PC-3 (cell line): ENCODE measurements around the gene RAMP1. TPM values are rescaled to one million over a fixed set of nuclear protein-coding genes. Genes with fewer than 3 reads are reported as not detected.

Experiments
- ATAC-seq: fragments of 200-7000 bp; cut with Tn5 transposase; 2 replicates; pipeline ENCODE4 v1.9.1; 2020; ENCODE audit warnings: mild to moderate bottlenecking, moderate library complexity
- BruUV-seq: library from RNA; stranded (reverse); fragments of 400-500 nt; replicated peaks from 2 replicates; lab custom pipeline; 2021; lab: Mats Ljungman, UMichigan
- CTCF ChIA-PET: fragments of 300-600 bp; sonication (Branson Sonifier 250); formaldehyde crosslinking; loops from one replicate; lab custom pipeline; 2022; ENCODE audit warnings: antibody characterized with exemption; lab: Charles Lee
- POLR2A ChIA-PET: fragments of 300-600 bp; sonication (Branson Sonifier 250); formaldehyde crosslinking; loops from one replicate; lab custom pipeline; 2022; ENCODE audit warnings: antibody characterized with exemption; ENCODE audit not compliant: unreplicated experiment; lab: Charles Lee
- DNase-seq: peaks from one replicate; pipeline ENCODE4 v3.0.0-alpha.2; 2015
- H2AFZ ChIP-seq: fragments of 300-600 bp; sonication (generic); 2 replicates; pipeline ENCODE4 v1.6.0; 2016; ENCODE audit warnings: antibody characterized with exemption, low read length
- H3F3A ChIP-seq: fragments of 300-600 bp; sonication (generic); one replicate; pipeline ENCODE4 v1.6.0; 2017; ENCODE audit warnings: antibody characterized with exemption, low read length, control low read depth, mild to moderate bottlenecking; ENCODE audit not compliant: unreplicated experiment
- H3K27ac ChIP-seq: fragments of 300-600 bp; sonication (generic); 2 replicates; pipeline ENCODE4 v1.5.1; 2016; ENCODE audit warnings: mild to moderate bottlenecking, low read length
- H3K27me3 ChIP-seq: fragments of 300-600 bp; sonication (generic); 2 replicates; pipeline ENCODE4 v1.6.1; 2016; ENCODE audit warnings: low read length, mixed read lengths
- H3K36me3 ChIP-seq: fragments of 300-600 bp; sonication (generic); 2 replicates; pipeline ENCODE4 v1.6.1; 2016; ENCODE audit warnings: low read depth, mixed run types, low read length, mixed read lengths
- H3K4me1 ChIP-seq: fragments of 300-600 bp; sonication (generic); 2 replicates; pipeline ENCODE4 v1.5.1; 2016; ENCODE audit warnings: low read length; ENCODE audit not compliant: insufficient read depth
- H3K4me2 ChIP-seq: fragments of 300-600 bp; sonication (generic); 2 replicates; pipeline ENCODE4 v1.6.0; 2016; ENCODE audit warnings: low read length
- H3K4me3 ChIP-seq: fragments of 300-600 bp; sonication (generic); 2 replicates; pipeline ENCODE4 v1.5.1; 2016; ENCODE audit warnings: mild to moderate bottlenecking, low read length, mixed read lengths
- H3K79me2 ChIP-seq: fragments of 300-600 bp; sonication (generic); 2 replicates; pipeline ENCODE4 v1.6.1; 2017; ENCODE audit warnings: low read length, mixed read lengths
- H3K9ac ChIP-seq: fragments of 300-600 bp; sonication (generic); 2 replicates; pipeline ENCODE4 v1.6.0; 2016; ENCODE audit warnings: mild to moderate bottlenecking, low read length
- H3K9me2 ChIP-seq: fragments of 300-600 bp; sonication (generic); replicated peaks from 2 replicates; pipeline ENCODE4 v1.6.1; 2016; ENCODE audit warnings: mixed run types, low read length, mixed read lengths
- H3K9me3 ChIP-seq: fragments of 300-600 bp; sonication (generic); 2 replicates; pipeline ENCODE4 v1.6.1; 2016; ENCODE audit warnings: low read length, mixed read lengths
- H4K20me1 ChIP-seq: fragments of 300-600 bp; sonication (generic); 2 replicates; pipeline ENCODE4 v1.6.1; 2016; ENCODE audit warnings: low read length, mixed read lengths
- CTCF ChIP-seq: fragments of 300-600 bp; sonication (generic); conservative IDR thresholded peaks from 2 replicates; pipeline ENCODE4 v1.5.1; 2017; ENCODE audit warnings: antibody characterized with exemption, low read depth, mild to moderate bottlenecking, low read length
- EZH2 ChIP-seq: fragments of 300-600 bp; sonication (generic); IDR thresholded peaks from one replicate; pipeline ENCODE4 v1.6.1; 2017; ENCODE audit warnings: antibody characterized with exemption, mild to moderate bottlenecking, low read length; ENCODE audit not compliant: unreplicated experiment
- EZH2phosphoT487 ChIP-seq: fragments of 300-600 bp; sonication (generic); IDR thresholded peaks from 2 replicates; pipeline ENCODE4 v1.6.1; 2018; ENCODE audit warnings: mild to moderate bottlenecking, antibody characterized with exemption, low read length, borderline replicate concordance
- intact Hi-C: fragments of 100-400 bp; cut with micrococcal nuclease; formaldehyde crosslinking; loops from 2 replicates; pipeline ENCODE4 v1.9.0; 2023
- total RNA-seq: library from RNA; depleted of rRNA; stranded (reverse); fragments of >200 nt; gene quantifications from 2 replicates; pipeline ENCODE4 v1.2.3, GENCODE V29; 2014

Gene RAMP1
- total RNA-seq, 1 experiment from 2014 or later, result 210 TPM

DNA sequence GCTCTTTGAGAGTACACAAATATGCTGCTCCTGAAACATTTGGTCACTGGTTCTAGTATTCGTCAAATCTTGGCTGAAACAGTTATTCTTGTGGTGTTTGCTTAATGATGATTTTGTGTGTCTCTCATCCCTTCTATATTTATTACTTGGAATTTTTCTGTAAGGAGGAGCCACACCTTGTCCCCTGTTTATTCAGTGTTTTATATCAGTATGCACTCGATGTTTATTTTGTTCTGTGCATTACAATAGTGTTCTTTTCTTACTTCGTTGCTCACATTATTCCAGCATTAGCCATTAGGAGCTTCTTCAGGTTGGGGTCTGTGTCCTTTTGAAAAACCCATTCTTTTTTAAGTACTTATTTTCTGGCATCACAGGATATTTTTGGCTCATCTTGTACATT lies 5.1 kb upstream of the RAMP1 start:
- ChIA-PET CTCF (interaction anchor here (1.3 kb wide), 1 partner anchor 80 kb away, joined by 4 read pairs; no protein-coding TSS in a partner anchor), POLR2A (no interaction called here)
- H3K36me3 ChIP-seq, result no peaks in the 10 kb centered on the region
- no peaks in the 10 kb centered on the region for H3F3A ChIP-seq
- H3K4me3 ChIP-seq, result peak overlapping the region; percentile 36; the same call in 1 of the 2 replicates
- peak overlapping the region; percentile 59 for H3K27ac ChIP-seq
- ATAC-seq (peak; percentile 76), DNase-seq (peak; percentile 72)
- no peak overlapping the region; the same call in 1 of the 2 replicates for H2AFZ ChIP-seq
- TF ChIP-seq EZH2 (no peak), CTCF (no peak), EZH2phosphoT487 (no peak)
- no peaks in the 10 kb centered on the region for H4K20me1 ChIP-seq
- peaks cover 27% of the 10 kb centered on the region for H3K4me1 ChIP-seq
- peak overlapping the region; percentile 10; the same call in 1 of the 2 replicates for H3K9ac ChIP-seq
- intact Hi-C loops, result loop anchor here (10.0 kb wide), 1 partner anchor 159 kb away; no protein-coding TSS in a partner anchor
- H3K9me3 ChIP-seq, result no peaks in the 10 kb centered on the region
- H3K27me3 ChIP-seq, result no peaks in the 10 kb centered on the region
- H3K79me2 ChIP-seq, result 0 out of 2 replicates have a peak, but pooled peaks cover 4% of the 10 kb centered on the region
- no peaks in the 10 kb centered on the region for H3K9me2 ChIP-seq
- peak overlapping the region; percentile 71 for H3K4me2 ChIP-seq
- no TSS peak for BruUV-seq

GRCh38 chr2:237857791-237858190 lies 1.6 kb upstream of the RAMP1 start:
- no peaks in the 10 kb centered on the region for H3K27me3 ChIP-seq
- H4K20me1 ChIP-seq, result no peaks in the 10 kb centered on the region
- H3K9ac ChIP-seq, result no peak overlapping the region
- peaks cover 49% of the 10 kb centered on the region for H3K4me1 ChIP-seq
- no peaks in the 10 kb centered on the region for H3F3A ChIP-seq
- H3K4me2 ChIP-seq, result no peak overlapping the region
- H3K9me3 ChIP-seq, result no peaks in the 10 kb centered on the region
- ChIA-PET POLR2A (interaction anchor here (0.6 to 0.7 kb wide), 2 partner anchors 149 to 431 kb away, joined by 4 to 5 read pairs; no protein-coding TSS in a partner anchor), CTCF (interaction anchor here (0.6 to 1.1 kb wide), 3 partner anchors 83 to 158 kb away, joined by 4 to 5 read pairs (median 5); no protein-coding TSS in a partner anchor)
- H2AFZ ChIP-seq, result no peak overlapping the region
- intact Hi-C loops, result loop anchor here (1.0 to 10.0 kb wide), 2 partner anchors 163 to 250 kb away; no protein-coding TSS in a partner anchor
- no peaks in the 10 kb centered on the region for H3K9me2 ChIP-seq
- no peak overlapping the region for H3K4me3 ChIP-seq
- no peaks in the 10 kb centered on the region for H3K36me3 ChIP-seq
- TF ChIP-seq EZH2phosphoT487 (no peak), CTCF (no peak), EZH2 (no peak)
- H3K27ac ChIP-seq, result no peak overlapping the region
- ATAC-seq, result no peak
- peaks cover 35% of the 10 kb centered on the region for H3K79me2 ChIP-seq
- no peak for DNase-seq
- BruUV-seq, result no TSS peak
